ENCODE results near the gene PSME3.

- TF ChIP-seq GATA2 (IDR thresholded peaks at IDR 0.05; ENCODE audit: low read depth, low read length) (no peak), GATA3 (IDR thresholded peaks at IDR 0.05; ENCODE audit: low read depth, low read length) (no peak)
These were observed 35.1 kb downstream of the PSME3 start for GRCh38 chr17:42868338-42868737.
